C1 segment of cervical spinal cord (tissue), 14 donors: ENCODE measurements around the gene GLTPD2.

ENCODE experiments used
- DNase-seq, 14 donors: peaks; one replicate each; lab custom pipeline; 2025; lab: John Stamatoyannopoulos, UW

The GLTPD2 gene

DNA sequence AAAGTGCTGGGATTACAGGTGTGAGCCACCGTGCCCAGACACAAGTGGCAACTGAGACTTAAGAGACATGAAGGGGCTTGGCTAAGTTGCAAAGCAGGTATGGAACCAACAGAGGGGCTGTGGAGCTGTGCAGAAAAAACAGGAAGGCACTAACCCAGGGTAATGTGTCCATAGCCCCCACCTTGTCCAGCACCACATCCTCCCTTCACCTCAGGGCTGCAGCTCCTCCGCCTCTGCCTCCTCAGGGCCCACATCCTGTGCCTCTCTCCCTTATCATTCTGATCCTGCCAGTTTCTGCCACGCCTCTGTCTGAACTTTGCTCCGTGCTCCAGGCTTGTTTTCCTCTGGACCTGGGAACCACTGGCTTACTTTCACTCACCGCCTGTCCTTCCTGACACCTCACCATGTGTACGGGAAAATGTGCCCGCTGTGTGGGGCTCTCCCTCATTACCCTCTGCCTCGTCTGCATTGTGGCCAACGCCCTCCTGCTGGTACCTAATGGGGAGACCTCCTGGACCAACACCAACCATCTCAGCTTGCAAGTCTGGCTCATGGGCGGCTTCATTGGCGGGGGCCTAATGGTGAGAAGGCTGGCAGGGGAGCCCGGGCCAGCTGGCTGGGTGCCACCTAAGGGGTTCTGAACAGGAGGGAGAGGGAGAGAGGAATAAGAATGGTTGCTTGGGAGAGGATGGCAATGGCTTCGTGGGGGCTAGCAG is 17.1 kb upstream of the GLTPD2 start, which contains the start of gene TM4SF5:
TSS of gene TM4SF5 (plus strand) at position 368 of the 716 bp plus-strand sequence. CDS start at position 405, 37 bp downstream.
- DNase-seq, result peak in 1 of 14 donors; percentile 14

DNA sequence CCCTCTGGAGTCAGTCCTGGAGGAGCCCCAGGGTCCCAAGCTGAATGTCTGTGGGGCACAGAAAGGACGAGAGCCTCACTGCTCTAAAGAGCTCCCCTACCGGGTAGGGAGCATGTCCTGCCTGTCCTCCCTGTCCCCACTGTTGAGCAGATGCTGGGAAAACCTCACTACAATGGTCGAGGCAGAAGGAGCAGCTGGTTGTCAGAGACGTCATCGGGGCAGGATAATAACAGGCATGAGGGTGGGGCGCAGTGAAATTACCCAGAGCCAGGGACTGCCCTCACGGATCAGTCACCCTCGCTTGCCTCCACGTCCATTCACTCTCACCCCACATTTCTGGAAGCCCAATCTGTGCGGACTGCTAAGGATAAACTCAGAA is 16.5 kb upstream of the GLTPD2 start:
- DNase-seq, result no peak

DNA sequence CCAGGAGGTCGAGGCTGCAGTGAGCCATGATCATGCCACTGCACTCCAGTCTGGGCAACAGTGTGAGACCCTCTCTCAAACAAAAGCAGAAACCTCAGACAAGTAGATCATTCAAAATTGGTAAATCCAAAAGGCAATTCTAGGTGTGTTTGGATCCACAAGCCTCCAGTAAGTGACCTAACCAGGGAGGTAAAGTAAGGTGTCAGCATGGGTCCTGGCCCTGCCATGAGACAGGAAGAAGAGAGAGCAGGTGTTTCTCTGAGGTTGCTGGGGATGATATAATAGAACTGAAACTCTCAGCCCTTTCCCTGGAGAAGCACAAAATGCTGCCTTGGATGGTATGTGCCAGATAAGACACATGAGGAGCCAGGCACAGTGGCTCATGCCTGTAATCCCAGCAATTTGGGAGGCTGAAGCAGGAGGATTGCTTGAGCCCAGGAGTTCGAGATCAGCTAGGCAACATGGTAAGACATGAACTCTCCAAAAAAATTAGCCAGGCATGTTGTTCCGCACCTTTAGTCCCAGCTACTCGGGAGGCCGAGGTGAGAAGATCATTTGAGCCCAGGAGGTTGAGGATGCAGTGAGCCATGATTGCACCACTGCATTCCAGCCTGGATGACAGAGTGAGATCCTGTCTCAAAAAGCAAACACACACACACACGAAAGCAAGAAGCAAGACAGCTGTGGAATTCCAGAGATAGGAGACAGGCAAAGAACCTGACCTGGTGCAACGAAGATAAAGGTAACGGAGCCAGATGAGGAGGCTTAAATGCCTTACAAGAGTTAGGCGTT is 10.6 kb upstream of the GLTPD2 start:
- no peak for DNase-seq

DNA sequence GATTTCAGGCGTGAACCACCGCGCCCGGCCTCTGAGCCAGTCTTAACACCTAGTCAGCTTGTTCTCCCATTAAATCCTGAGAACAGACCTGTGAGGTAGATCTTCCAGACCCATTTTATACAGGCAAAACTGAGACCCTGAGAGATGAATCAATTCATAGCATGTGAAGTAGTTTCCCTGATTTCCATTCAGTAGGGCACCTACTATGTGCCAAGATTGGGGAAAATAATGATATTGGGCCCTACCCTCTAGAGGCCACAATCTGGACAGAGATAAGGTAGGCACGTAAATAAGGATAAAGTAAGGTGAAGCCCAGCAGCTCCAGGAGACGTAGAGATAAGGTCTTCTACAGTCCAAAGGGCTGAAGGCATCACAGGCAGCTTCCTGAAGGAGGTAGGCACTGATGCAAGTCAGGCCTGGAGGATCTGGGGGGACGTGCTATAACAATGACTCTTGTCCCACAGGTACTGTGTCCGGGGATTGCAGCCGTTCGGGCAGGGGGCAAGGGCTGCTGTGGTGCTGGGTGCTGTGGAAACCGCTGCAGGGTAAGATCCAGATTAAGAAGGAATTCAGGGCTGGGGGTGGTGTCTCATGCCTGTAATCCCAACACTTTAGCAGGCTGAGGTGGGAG is 8.3 kb upstream of the GLTPD2 start:
- no peak for DNase-seq

DNA sequence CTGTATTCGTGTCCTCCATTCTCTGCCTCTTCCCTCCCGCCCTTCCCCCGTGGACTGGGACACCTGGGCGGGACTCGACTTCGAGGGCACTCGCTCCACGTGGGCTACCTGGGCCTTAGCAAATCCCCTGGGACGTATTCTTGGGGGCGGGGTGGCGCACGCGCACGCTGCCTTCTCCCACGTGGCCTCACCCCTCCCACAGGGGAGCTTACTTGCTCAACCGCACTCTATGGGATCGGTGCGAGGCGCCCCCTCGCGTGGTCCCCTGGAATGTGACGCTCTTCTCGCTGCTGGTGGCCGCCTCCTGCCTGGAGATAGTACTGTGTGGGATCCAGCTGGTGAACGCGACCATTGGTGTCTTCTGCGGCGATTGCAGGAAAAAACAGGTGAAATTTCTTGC is 6.1 kb upstream of the GLTPD2 start:
- DNase-seq, result peak in 1 of 14 donors; percentile 8

GRCh38 chr17:4785311-4786105 is 3.3 kb upstream of the GLTPD2 start:
- DNase-seq, result no peak

GRCh38 chr17:4786106-4786511 is 2.7 kb upstream of the GLTPD2 start, which contains the start of gene VMO1:
Gene VMO1 (minus strand): TSS chr17:4786364. CDS start chr17:4786352, 12 bp downstream.
- DNase-seq, result peak in 5 of 14 donors; percentile 5 to 27 (median 19)

GRCh38 chr17:4786516-4786915 is 2.2 kb upstream of the GLTPD2 start:
- peak in 1 of 14 donors; percentile 18 for DNase-seq

DNA sequence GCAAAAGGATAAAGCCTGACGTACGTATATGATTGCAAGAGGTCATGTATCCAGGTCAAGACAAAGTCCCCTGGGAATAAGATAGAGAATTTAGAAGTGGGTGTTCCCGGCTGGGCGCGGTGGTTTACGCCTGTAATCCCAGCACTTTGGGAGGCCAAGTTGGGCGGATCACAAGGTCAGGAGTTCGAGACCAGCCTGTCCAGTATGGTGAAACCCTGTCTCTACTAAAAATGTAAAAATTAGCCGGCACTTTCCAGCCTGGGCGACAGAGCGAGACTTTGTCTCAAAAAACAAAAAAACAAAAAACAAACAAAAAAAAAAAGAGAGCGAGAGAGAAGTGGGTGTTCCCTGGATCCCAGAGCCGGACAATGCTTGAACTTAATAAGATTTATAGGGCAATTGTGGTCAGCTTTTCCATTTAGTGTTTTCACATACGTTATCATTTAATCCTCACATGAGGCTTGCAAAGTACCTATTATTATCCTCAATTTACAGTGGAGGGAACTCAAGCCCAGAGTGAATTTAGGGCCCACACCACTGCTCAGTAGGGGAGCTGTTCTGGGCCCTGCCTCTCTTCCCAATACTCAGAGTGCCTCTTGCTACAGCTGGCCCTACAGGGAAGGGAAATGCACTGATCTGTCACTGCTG is 481 bp upstream of the GLTPD2 start:
- no peak for DNase-seq

DNA sequence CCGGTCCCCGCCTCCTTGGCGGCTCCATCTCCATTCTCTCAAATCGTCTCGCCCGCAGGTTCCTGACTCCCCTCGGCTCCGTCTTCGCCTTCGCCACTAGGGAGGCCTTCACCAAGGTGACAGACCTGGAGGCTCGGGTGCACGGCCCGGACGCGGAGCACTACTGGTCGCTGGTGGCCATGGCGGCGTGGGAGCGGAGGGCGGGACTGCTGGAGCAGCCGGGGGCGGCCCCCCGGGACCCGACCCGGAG is 862 bp downstream of the GLTPD2 start:
- DNase-seq, result no peak

GRCh38 chr17:4789951-4790704 is 1.4 kb downstream of the GLTPD2 start:
- peak in 13 of 14 donors; percentile 67 to 96 (median 80) for DNase-seq

DNA sequence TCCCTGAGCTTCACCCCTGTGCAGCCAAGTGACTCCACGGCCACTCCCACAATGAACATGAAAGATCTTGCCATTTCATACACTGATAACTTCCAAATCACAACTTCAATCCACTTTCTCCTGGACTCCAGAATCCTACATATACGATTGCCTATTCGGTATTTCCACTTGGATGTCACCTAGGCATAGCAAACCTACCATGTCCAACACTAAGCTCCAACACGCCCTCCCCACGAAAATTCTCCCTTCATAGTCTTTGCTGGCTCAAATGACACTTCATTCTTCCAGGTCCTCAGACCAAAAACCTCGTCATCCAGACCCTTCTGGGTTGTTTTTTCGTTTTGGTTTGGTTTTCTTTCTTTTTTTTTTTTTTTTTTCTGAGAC is 1.9 kb downstream of the GLTPD2 start:
- DNase-seq, result no peak

DNA sequence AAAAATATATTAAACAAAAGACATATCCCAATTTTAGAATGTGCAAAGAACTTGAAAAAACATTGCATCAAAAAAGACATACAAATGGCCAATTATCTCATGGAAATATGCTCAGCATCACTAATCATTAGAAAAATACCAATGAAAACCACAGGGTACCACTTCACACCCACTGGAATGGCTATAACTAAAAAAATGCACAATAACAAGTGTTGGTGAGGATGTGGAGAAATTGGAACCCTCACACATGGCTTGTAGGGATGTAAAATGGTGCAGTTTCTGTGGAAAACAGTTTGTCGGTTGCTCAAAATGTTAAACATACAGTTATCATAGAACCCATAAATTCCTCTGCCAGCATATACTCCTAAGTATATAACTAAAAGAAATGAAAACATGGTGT is 6.4 kb downstream of the GLTPD2 start:
- DNase-seq, result no peak

- DNase-seq, result peak in 1 of 14 donors; percentile 14
These were observed 7.8 kb downstream of the GLTPD2 start for GRCh38 chr17:4796552-4796920.

DNA sequence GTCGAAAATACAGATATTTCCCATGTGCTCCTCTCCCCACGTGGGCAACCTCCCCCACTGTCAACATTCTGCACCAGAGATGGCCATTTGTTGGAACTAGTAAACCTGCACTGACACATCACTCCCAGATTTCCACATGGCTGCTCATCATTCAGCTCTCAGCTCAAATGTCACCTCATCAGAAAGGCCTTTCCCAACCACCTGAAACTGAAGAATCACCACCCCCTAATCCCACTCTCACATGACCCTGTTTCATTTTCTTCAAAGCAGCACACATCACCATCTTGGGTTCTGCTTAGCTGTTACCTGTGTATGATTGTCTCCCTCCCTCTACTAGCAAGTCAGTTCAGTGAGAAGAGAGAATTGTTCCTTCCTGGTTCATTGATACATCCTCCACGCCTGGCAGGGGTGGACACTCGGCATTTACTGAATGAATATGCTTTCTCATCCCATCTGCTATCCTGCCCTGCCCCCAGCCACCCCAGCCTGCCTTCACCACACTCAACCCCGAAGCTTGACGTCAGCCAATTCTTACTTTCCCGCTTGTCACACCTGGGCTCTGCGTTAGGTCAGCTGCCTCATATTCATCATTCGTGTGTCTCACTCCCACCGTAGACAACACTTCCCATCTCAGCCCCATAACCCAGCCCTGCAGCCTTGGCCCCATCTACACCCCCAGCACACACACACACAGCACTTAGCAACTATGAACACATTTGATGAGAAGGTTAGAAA is 11.9 kb downstream of the GLTPD2 start:
- DNase-seq, result no peak

GRCh38 chr17:4802228-4802627 is 13.5 kb downstream of the GLTPD2 start, which contains the start of gene C17orf114:
Gene C17orf114 (minus strand): TSS chr17:4802328.
- no peak for DNase-seq

GRCh38 chr17:4806456-4806776 is 17.7 kb downstream of the GLTPD2 start:
- DNase-seq, result no peak

DNA sequence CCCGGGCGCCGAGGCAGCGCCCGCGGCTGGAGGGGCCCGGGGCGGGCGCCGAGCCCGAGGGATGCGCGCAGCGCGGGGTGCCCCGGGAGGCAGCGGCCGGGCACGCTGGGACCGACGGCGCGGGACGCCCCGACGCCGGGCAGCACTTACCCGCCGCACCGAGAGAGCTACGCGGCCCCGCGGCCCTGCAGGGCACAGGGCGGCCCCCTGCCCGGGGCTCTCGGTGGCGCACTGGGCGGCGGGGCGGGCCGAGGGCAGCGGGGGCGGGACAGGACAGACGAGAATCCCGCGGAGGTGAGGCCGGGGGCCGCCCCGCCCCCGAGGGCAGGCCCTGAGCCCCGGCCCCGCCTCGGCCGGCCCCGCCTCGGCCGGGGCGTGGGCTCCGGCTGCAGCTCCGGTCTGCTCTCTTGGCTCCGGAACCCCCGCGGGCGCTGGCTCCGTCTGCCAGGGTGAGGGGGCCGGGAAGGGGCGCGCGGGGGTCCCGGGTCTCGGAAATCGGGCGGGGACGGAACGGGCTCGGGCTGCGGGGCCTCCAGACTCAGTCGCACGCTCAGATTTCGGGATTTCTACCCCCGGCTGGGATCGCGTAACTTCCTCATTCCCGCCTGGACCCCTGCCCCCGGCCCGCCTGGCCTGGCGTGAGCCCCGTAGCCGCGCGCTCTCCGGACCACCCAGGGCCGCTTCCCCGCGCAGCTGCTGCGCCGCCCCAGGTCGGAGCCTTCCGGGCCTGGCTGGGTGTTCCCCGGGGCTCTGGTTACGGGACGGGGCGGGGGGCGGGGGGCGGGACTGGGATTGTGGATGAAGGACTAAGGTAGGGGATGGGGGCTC is 18.2 kb downstream of the GLTPD2 start, which contains the start of gene PLD2:
TSS of gene PLD2 (plus strand) at position 376 of the 828 bp plus-strand sequence. CDS start 621 bp downstream, outside the sequence.
- DNase-seq, result peak in 12 of 14 donors; percentile 39 to 85 (median 54)
